ENCODE results near the gene SLC2A4RG. TPM values are rescaled to one million over a fixed set of nuclear protein-coding genes. Genes with fewer than 3 reads are reported as not detected.

Gene SLC2A4RG
- total and polyA plus RNA-seq, 7 experiments from 2014 or later, result 3.0 to 136 (median 96.4) TPM

- Mint-ChIP-seq H3K4me3 (no peak overlapping the region), H3K27me3 (no peaks in the 10 kb centered on the region), H3K36me3 (peaks cover 0 to 4% (median 0%) of the 10 kb centered on the region in 5 donors), H3K9me3 (no peaks in the 10 kb centered on the region), H3K4me1 (peaks cover 0 to 15% (median 10%) of the 10 kb centered on the region in 7 donors), H3K27ac (peak overlapping the region in 1 of 9 donors; percentile 21)
- Histone ChIP-seq H3K27me3 (ENCODE audit: control insufficient read depth in 2 of 2, insufficient read depth in 2 of 2, low read length in 2 of 2) (no peaks in the 10 kb centered on the region), H3K36me3 (ENCODE audit: control insufficient read depth in 2 of 3, insufficient read depth in 3 of 3, low read length in 3 of 3) (peaks cover 0 to 21% (median 0%) of the 10 kb centered on the region in 3 experiments), H3K4me1 (ENCODE audit: control insufficient read depth in 2 of 2, insufficient read depth in 2 of 2, low read length in 2 of 2) (peaks cover 3 to 15% of the 10 kb centered on the region in 2 donors), H3K9me3 (ENCODE audit: control insufficient read depth in 2 of 3, low read length in 3 of 3) (no peaks in the 10 kb centered on the region), H3K27ac (ENCODE audit: low read depth, low read length) (no peak overlapping the region), H3K4me3 (ENCODE audit: low read length) (no peak overlapping the region)
- ChIA-PET CTCF (no interaction called here), POLR2A (interaction anchor here (3.4 kb wide), 1 partner anchor 8 kb away, joined by 12 read pairs; the partner anchor contains the start of gene LIME1)
- DNase-seq (no peak), ATAC-seq (no peak)
- intact Hi-C loops (cut with micrococcal nuclease), result loop anchor here in 1 of 2 donors (5.0 kb wide), 1 partner anchor 37 kb away; the partner anchor contains the start of genes ARFRP1 and ZGPAT
These were observed 5.2 kb downstream of the SLC2A4RG start for GRCh38 chr20:63744574-63745423.

- no peaks in the 10 kb centered on the region for H3K9me3 ChIP-seq (ENCODE audit: control insufficient read depth in 2 of 3, low read length in 3 of 3)
- H3K4me1 Mint-ChIP-seq, result peaks cover under 1 to 21% (median 13%) of the 10 kb centered on the region in 7 donors
- no peak overlapping the region for H3K4me3 ChIP-seq (ENCODE audit: low read length)
- H3K27me3 ChIP-seq (ENCODE audit: control insufficient read depth in 2 of 2, insufficient read depth in 2 of 2, low read length in 2 of 2), result no peaks in the 10 kb centered on the region
- no peaks in the 10 kb centered on the region for H3K9me3 Mint-ChIP-seq
- ATAC-seq (no peak), DNase-seq (no peak)
- H3K27me3 Mint-ChIP-seq, result no peaks in the 10 kb centered on the region
- H3K27ac Mint-ChIP-seq, result peak overlapping the region in 5 of 9 donors; percentile 39 to 79 (median 53)
- intact Hi-C loops (cut with micrococcal nuclease), result no loop called here
- ChIA-PET POLR2A (interaction anchor here (0.7 to 3.4 kb wide), 2 partner anchors 9 to 37 kb away, joined by 3 to 12 read pairs; partner anchors contain the start of gene LIME1), CTCF (no interaction called here)
- H3K4me3 Mint-ChIP-seq, result no peak overlapping the region
- peaks cover 7 to 21% of the 10 kb centered on the region in 2 donors for H3K4me1 ChIP-seq (ENCODE audit: control insufficient read depth in 2 of 2, insufficient read depth in 2 of 2, low read length in 2 of 2)
- H3K27ac ChIP-seq (ENCODE audit: low read depth, low read length), result no peak overlapping the region
- H3K36me3 Mint-ChIP-seq, result peaks cover 0 to 4% (median 0%) of the 10 kb centered on the region in 5 donors
- peaks cover 0 to 21% (median 0%) of the 10 kb centered on the region in 3 experiments for H3K36me3 ChIP-seq (ENCODE audit: control insufficient read depth in 2 of 3, insufficient read depth in 3 of 3, low read length in 3 of 3)
These were observed 5.8 kb downstream of the SLC2A4RG start for GRCh38 chr20:63745424-63745805.

- ChIA-PET CTCF (interaction anchor here (0.5 kb wide), 1 partner anchor 16 kb away, joined by 5 read pairs; no protein-coding TSS in a partner anchor), POLR2A (interaction anchor here (0.5 to 3.4 kb wide), 3 partner anchors 10 to 38 kb away, joined by 3 to 12 read pairs (median 4); partner anchors contain the start of gene LIME1)
- Mint-ChIP-seq H3K4me3 (no peak overlapping the region), H3K4me1 (peaks cover 5 to 28% (median 18%) of the 10 kb centered on the region in 7 donors), H3K9me3 (no peaks in the 10 kb centered on the region), H3K27me3 (no peaks in the 10 kb centered on the region), H3K27ac (peak overlapping the region in 6 of 9 donors; percentile 39 to 79 (median 50)), H3K36me3 (peaks cover 0 to 4% (median 0%) of the 10 kb centered on the region in 5 donors)
- peaks cover 0 to 21% (median 0%) of the 10 kb centered on the region in 3 experiments for H3K36me3 ChIP-seq (ENCODE audit: control insufficient read depth in 2 of 3, insufficient read depth in 3 of 3, low read length in 3 of 3)
- no peak overlapping the region for H3K4me3 ChIP-seq (ENCODE audit: low read length)
- ATAC-seq (no peak), DNase-seq (no peak)
- H3K4me1 ChIP-seq (ENCODE audit: control insufficient read depth in 2 of 2, insufficient read depth in 2 of 2, low read length in 2 of 2), result peaks cover 14 to 22% of the 10 kb centered on the region in 2 donors
- no peaks in the 10 kb centered on the region for H3K9me3 ChIP-seq (ENCODE audit: control insufficient read depth in 2 of 3, low read length in 3 of 3)
- no peak overlapping the region for H3K27ac ChIP-seq (ENCODE audit: low read depth, low read length)
- no peaks in the 10 kb centered on the region for H3K27me3 ChIP-seq (ENCODE audit: control insufficient read depth in 2 of 2, insufficient read depth in 2 of 2, low read length in 2 of 2)
- intact Hi-C loops (cut with micrococcal nuclease), result no loop called here
These were observed 6.6 kb downstream of the SLC2A4RG start for GRCh38 chr20:63745961-63746731.

- H3K36me3 Mint-ChIP-seq, result peaks cover 0 to 4% (median 0%) of the 10 kb centered on the region in 5 donors
These were observed 7.3 kb downstream of the SLC2A4RG start for GRCh38 chr20:63746751-63747315.

GRCh38 chr20:63747622-63748069 is 8.1 kb downstream of the SLC2A4RG start:
- Histone ChIP-seq H3K27ac (ENCODE audit: low read depth, low read length) (no peak overlapping the region), H3K36me3 (ENCODE audit: control insufficient read depth in 2 of 3, insufficient read depth in 3 of 3, low read length in 3 of 3) (peaks cover 0 to 9% (median 0%) of the 10 kb centered on the region in 3 experiments), H3K27me3 (ENCODE audit: control insufficient read depth in 2 of 2, insufficient read depth in 2 of 2, low read length in 2 of 2) (no peaks in the 10 kb centered on the region), H3K4me1 (ENCODE audit: control insufficient read depth in 2 of 2, insufficient read depth in 2 of 2, low read length in 2 of 2) (peaks cover 13 to 23% of the 10 kb centered on the region in 2 donors), H3K9me3 (ENCODE audit: control insufficient read depth in 2 of 3, low read length in 3 of 3) (no peaks in the 10 kb centered on the region), H3K4me3 (ENCODE audit: low read length) (no peak overlapping the region)
- DNase-seq, result no peak
- ChIA-PET POLR2A (interaction anchor here (3.4 kb wide), 1 partner anchor 11 kb away, joined by 12 read pairs; the partner anchor contains the start of gene LIME1), CTCF (interaction anchor here (1.7 kb wide), 1 partner anchor 11 kb away, joined by 4 read pairs; the partner anchor contains the start of gene LIME1)
- Mint-ChIP-seq H3K9me3 (no peaks in the 10 kb centered on the region), H3K4me3 (no peak overlapping the region), H3K27me3 (no peaks in the 10 kb centered on the region), H3K4me1 (peaks cover 5 to 35% (median 20%) of the 10 kb centered on the region in 7 donors), H3K36me3 (peaks cover 0 to 4% (median 0%) of the 10 kb centered on the region in 5 donors), H3K27ac (peak overlapping the region in 2 of 9 donors; percentile 9 to 55)
- intact Hi-C loops (cut with micrococcal nuclease), result no loop called here
- no peak for ATAC-seq

More at GRCh38 chr20:63746751-63747315, 7.3 kb downstream of the SLC2A4RG start:
- Mint-ChIP-seq H3K4me1 (peaks cover 5 to 32% (median 20%) of the 10 kb centered on the region in 7 donors), H3K27ac (no peak overlapping the region), H3K27me3 (no peaks in the 10 kb centered on the region), H3K4me3 (no peak overlapping the region), H3K9me3 (no peaks in the 10 kb centered on the region)
- Histone ChIP-seq H3K27me3 (ENCODE audit: control insufficient read depth in 2 of 2, insufficient read depth in 2 of 2, low read length in 2 of 2) (no peaks in the 10 kb centered on the region), H3K27ac (ENCODE audit: low read depth, low read length) (no peak overlapping the region), H3K36me3 (ENCODE audit: control insufficient read depth in 2 of 3, insufficient read depth in 3 of 3, low read length in 3 of 3) (peaks cover 0 to 17% (median 0%) of the 10 kb centered on the region in 3 experiments), H3K4me3 (ENCODE audit: low read length) (no peak overlapping the region), H3K4me1 (ENCODE audit: control insufficient read depth in 2 of 2, insufficient read depth in 2 of 2, low read length in 2 of 2) (peaks cover 13 to 20% of the 10 kb centered on the region in 2 donors), H3K9me3 (ENCODE audit: control insufficient read depth in 2 of 3, low read length in 3 of 3) (no peaks in the 10 kb centered on the region)
- POLR2A ChIA-PET, result interaction anchor here (0.5 to 3.4 kb wide), 2 partner anchors 10 to 16 kb away, joined by 4 to 12 read pairs; partner anchors contain the start of gene LIME1
- ATAC-seq (no peak), DNase-seq (no peak)
- intact Hi-C loops (cut with micrococcal nuclease), result no loop called here
- CTCF ChIA-PET, result interaction anchor here (1.7 kb wide), 1 partner anchor 10 kb away, joined by 4 read pairs; the partner anchor contains the start of gene LIME1

Data from naive thymus-derived CD4-positive, alpha-beta T cell (primary cell).